Natural killer cell (primary cell): Measurements from ENCODE around the gene RNF144B. TPM values are rescaled to one million over a fixed set of nuclear protein-coding genes. Genes with fewer than 3 reads are reported as not detected.

ENCODE experiments used
- ATAC-seq, 3 donors: fragments of 150-1000 bp in 2 of 3; fragments of 200-7000 bp in 1 of 3; cut with Tn5 transposase; 1 replicate in 1 of 3; 2 replicates in 2 of 3; pipeline ENCODE4 v1.10.0; 2021; ENCODE audit warnings: mild to moderate bottlenecking in 2 of 3, moderate library complexity in 2 of 3
- DNase-seq, 2 donors: peaks; one replicate each; pipeline versions ENCODE4 v3.0.0 to v3.0.0-alpha.2; 2013 to 2021; ENCODE audit warnings: mixed read lengths in 1 of 2
- H3K27ac ChIP-seq: one replicate; pipeline ENCODE4 v1.5.1; 2013; ENCODE audit warnings: mild to moderate bottlenecking, low read length
- H3K27me3 ChIP-seq: one replicate; pipeline ENCODE4 v1.6.1; 2013; ENCODE audit warnings: low read length; ENCODE audit not compliant: control insufficient read depth, insufficient read depth
- H3K36me3 ChIP-seq: one replicate; pipeline ENCODE4 v1.6.1; 2013; ENCODE audit warnings: low read length; ENCODE audit not compliant: control insufficient read depth, insufficient read depth
- H3K4me1 ChIP-seq: one replicate; pipeline ENCODE4 v1.6.1; 2013; ENCODE audit warnings: low read length; ENCODE audit not compliant: control insufficient read depth, insufficient read depth
- H3K4me3 ChIP-seq: one replicate; pipeline ENCODE4 v1.5.1; 2013; ENCODE audit warnings: low read length
- H3K9me3 ChIP-seq: one replicate; pipeline ENCODE4 v1.6.1; 2013; ENCODE audit warnings: low read length; ENCODE audit not compliant: control insufficient read depth, insufficient read depth
- H3K27ac Mint-ChIP-seq, 2 donors: one replicate each; pipeline ENCODE4 v1.8.0; 2022; ENCODE audit warnings: mild to moderate bottlenecking in 2 of 2, mixed read lengths in 2 of 2, moderate library complexity in 1 of 2
- H3K27me3 Mint-ChIP-seq, 2 donors: one replicate each; pipeline ENCODE4 v1.8.0; 2022; ENCODE audit warnings: low read depth in 2 of 2, mixed read lengths in 2 of 2
- H3K36me3 Mint-ChIP-seq: one replicate; pipeline ENCODE4 v1.8.0; 2022; ENCODE audit warnings: mixed read lengths
- H3K4me1 Mint-ChIP-seq, 2 donors: one replicate each; pipeline ENCODE4 v1.8.0; 2022; ENCODE audit warnings: mixed read lengths in 2 of 2
- H3K4me3 Mint-ChIP-seq: one replicate; pipeline ENCODE4 v1.8.0; 2022; ENCODE audit warnings: mild to moderate bottlenecking, moderate library complexity, mixed read lengths
- H3K9me3 Mint-ChIP-seq, 2 donors: one replicate each; pipeline ENCODE4 v1.8.0; 2022; ENCODE audit warnings: mixed read lengths in 2 of 2
- CTCF ChIP-seq: fragments of 200-600 bp; IDR thresholded peaks from one replicate; pipeline ENCODE4 v1.8.0; 2022; ENCODE audit warnings: antibody characterized with exemption
- WGBS: methylation state at CpG from one replicate; pipeline ENCODE4 v1.1.7; 2013; ENCODE audit warnings: missing lambda C conversion rate; ENCODE audit not compliant: insufficient coverage; 5-methylcytosine and 5-hydroxymethylcytosine counted together
- intact Hi-C: fragments of 100-400 bp; cut with micrococcal nuclease; formaldehyde crosslinking; loops from one replicate; pipeline ENCODE4 v1.14.2; 2022
- total RNA-seq, 4 donors: library from RNA; stranded (reverse); fragments of 120-200 nt in 1 of 4; gene quantifications; one replicate each; pipeline versions ENCODE4 v1.2.3 to v1.2.4, GENCODE V29; 2013 to 2022

Gene RNF144B
- total RNA-seq, 3 donors from 2014 or later (not counting 1 experiment from before 2014, with no cell fraction given) = 3.3 to 10.5 (median 5.2) TPM

DNA sequence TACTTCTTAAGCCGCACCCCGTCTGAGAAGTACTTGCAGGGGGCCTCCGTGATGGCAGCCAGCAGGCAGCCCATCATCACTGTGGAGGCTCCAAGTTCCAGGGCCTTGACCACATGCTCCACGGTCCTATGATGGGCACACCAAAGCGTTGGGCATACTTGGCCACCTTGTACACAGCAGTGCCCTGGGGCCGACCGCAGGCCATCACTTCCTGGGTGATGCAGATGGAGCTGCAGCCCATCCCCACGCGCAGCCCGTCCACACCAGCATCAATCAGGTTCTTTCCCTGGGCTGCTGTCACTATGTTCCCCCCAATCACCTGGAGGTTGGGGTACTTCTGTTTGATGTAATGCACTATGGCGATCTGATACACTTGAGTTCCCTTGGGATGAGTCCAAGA is 19.8 kb upstream of the RNF144B start:
- Histone ChIP-seq H3K9me3 (no peaks in the 10 kb centered on the region), H3K27me3 (no peaks in the 10 kb centered on the region), H3K4me3 (no peak overlapping the region), H3K36me3 (no peaks in the 10 kb centered on the region), H3K27ac (no peak overlapping the region), H3K4me1 (no peaks in the 10 kb centered on the region)
- TF ChIP-seq CTCF = no peak
- H3K27me3 Mint-ChIP-seq = peaks cover under 1 to 7% of the 10 kb centered on the region in 2 donors
- ATAC-seq (no peak), DNase-seq (no peak)
- intact Hi-C loops = no loop called here
- 95% methylated on average over 11 of the region's 11 CpGs for WGBS
- H3K4me1 Mint-ChIP-seq = no peaks in the 10 kb centered on the region
- H3K27ac Mint-ChIP-seq = no peak overlapping the region
- no peak overlapping the region for H3K4me3 Mint-ChIP-seq
- no peaks in the 10 kb centered on the region for H3K9me3 Mint-ChIP-seq
- no peaks in the 10 kb centered on the region for H3K36me3 Mint-ChIP-seq

GRCh38 chr6:18368277-18369105 is 18.7 kb upstream of the RNF144B start:
- Histone ChIP-seq H3K9me3 (no peaks in the 10 kb centered on the region), H3K36me3 (no peaks in the 10 kb centered on the region), H3K27ac (no peak overlapping the region), H3K4me3 (no peak overlapping the region), H3K27me3 (no peaks in the 10 kb centered on the region), H3K4me1 (no peaks in the 10 kb centered on the region)
- Mint-ChIP-seq H3K4me3 (no peak overlapping the region), H3K27ac (no peak overlapping the region), H3K27me3 (peaks cover 0 to 8% of the 10 kb centered on the region in 2 donors), H3K36me3 (no peaks in the 10 kb centered on the region), H3K4me1 (no peaks in the 10 kb centered on the region), H3K9me3 (no peaks in the 10 kb centered on the region)
- ATAC-seq = no peak
- no peak for DNase-seq
- 94% methylated on average over 25 of the region's 25 CpGs for WGBS
- intact Hi-C loops = no loop called here
- TF ChIP-seq CTCF = no peak

GRCh38 chr6:18371010-18371409 is 16.1 kb upstream of the RNF144B start:
- intact Hi-C loops = no loop called here
- H3K4me1 ChIP-seq = no peaks in the 10 kb centered on the region
- TF ChIP-seq CTCF = no peak
- H3K9me3 ChIP-seq = no peaks in the 10 kb centered on the region
- DNase-seq = no peak
- no peak overlapping the region for H3K4me3 Mint-ChIP-seq
- H3K27me3 ChIP-seq = no peaks in the 10 kb centered on the region
- H3K4me3 ChIP-seq = no peak overlapping the region
- H3K27me3 Mint-ChIP-seq = peaks cover 0 to 7% of the 10 kb centered on the region in 2 donors
- no peak overlapping the region for H3K27ac ChIP-seq
- H3K36me3 ChIP-seq = no peaks in the 10 kb centered on the region
- H3K36me3 Mint-ChIP-seq = no peaks in the 10 kb centered on the region
- ATAC-seq = no peak
- WGBS = 96% methylated on average over 5 of the region's 5 CpGs
- no peaks in the 10 kb centered on the region for H3K9me3 Mint-ChIP-seq
- no peaks in the 10 kb centered on the region for H3K4me1 Mint-ChIP-seq
- H3K27ac Mint-ChIP-seq = no peak overlapping the region

- H3K27me3 ChIP-seq = no peaks in the 10 kb centered on the region
- DNase-seq (no peak), ATAC-seq (no peak)
- Mint-ChIP-seq H3K4me3 (no peak overlapping the region), H3K27me3 (peaks cover 0 to 7% of the 10 kb centered on the region in 2 donors), H3K9me3 (no peaks in the 10 kb centered on the region), H3K4me1 (no peaks in the 10 kb centered on the region), H3K36me3 (no peaks in the 10 kb centered on the region), H3K27ac (no peak overlapping the region)
- TF ChIP-seq CTCF = no peak
- H3K4me1 ChIP-seq = no peaks in the 10 kb centered on the region
- H3K36me3 ChIP-seq = no peaks in the 10 kb centered on the region
- no peaks in the 10 kb centered on the region for H3K9me3 ChIP-seq
- H3K4me3 ChIP-seq = no peak overlapping the region
- H3K27ac ChIP-seq = no peak overlapping the region
- WGBS = 93% methylated on average over 2 of the region's 2 CpGs
- intact Hi-C loops = no loop called here
Observed at GRCh38 chr6:18371656-18372055, 15.5 kb upstream of the RNF144B start.
